IPS-18c (cell line): ENCODE measurements around the gene FAM83C.

Source experiments
- H3K4me3 ChIP-seq: 2 replicates; pipeline ENCODE4 v1.7.0; 2013; ENCODE audit warnings: low read depth, mild to moderate bottlenecking, low read length, moderate library complexity; ENCODE audit not compliant: insufficient read depth
- H3K9me3 ChIP-seq: one replicate; pipeline ENCODE4 v1.6.1; 2013; ENCODE audit warnings: mild to moderate bottlenecking, low read length, moderate library complexity; ENCODE audit not compliant: control insufficient read depth, insufficient read depth

The FAM83C gene

DNA sequence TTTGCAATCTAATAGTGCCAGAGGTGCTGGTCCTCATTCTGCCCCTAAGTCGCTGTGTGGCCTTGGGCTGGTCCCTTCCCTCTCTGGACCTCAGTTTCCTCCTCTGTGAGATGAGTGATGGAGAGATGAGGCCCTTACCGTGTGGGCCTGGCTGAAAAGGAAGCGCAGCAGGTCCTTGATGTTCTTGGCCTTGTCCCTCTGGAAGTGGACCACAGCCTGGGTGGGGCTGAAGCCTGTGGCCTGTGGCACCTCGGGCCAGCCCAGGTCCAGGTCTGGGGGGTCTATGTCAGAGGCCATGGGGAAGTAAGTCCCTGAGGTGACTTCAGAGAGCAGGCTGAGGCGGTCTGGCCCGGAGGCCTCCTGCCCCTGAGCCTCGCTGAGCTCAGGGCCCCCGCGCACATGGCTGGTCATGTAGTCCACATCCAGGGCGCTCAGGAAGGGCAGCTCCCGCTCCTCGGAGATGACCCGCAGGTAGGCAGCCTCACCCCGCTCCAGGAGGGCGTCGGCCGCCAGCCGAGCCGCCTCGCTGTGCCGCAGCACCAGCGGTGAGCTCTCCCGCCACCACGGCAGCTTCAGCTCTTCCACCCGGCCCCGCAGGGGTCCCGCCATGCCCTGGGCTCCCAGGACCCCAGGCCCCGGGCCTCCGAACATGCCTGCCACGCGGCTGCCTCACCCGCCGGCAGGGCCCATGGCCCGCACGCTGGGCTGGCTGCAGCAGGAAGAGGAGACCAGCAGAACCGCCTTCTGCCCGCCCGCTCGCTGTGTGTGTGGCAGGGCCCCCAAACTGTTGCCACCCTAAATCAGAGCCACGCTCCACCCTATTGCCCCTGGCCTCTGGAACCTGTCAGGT is at the start of gene FAM83C:
TSS of gene FAM83C (minus strand) at position 772 of the 850 bp plus-strand sequence. CDS start at position 651, 121 bp downstream.
- peaks cover 2% of the 10 kb centered on the region for H3K9me3 ChIP-seq
- H3K4me3 ChIP-seq: no peak within 1 kb of the TSS

DNA sequence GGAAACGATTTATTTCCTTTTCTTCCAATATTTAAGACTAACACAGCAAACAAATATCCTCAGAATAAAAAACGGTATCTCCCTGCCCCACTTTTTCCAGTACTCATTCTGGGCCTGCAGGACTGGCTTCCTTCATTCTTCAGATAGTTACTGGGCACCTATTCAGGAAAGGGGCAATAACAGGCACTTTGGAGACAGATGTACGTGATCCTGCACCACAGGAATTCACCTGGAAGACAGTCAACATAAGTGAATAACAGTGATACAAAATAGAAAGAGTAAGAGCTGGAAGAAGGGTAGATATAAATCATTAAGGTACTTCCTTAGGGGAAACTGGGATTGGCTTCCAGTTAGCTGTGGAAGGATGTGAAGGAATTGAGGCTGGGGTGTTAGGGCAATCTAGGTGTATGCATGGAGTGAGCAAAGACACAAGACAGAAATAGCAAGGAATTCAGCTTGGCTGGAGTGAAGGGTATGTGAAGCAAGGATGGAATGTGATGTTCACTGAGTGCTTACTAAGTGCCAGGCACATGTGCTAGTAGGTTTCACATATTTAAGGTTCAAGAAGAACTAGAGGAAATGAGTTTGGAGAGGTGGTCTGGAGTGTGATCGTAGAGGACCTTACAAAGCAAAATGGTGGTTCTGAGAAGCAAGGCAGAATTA is 49.3 kb upstream of the FAM83C start:
- no peaks in the 10 kb centered on the region for H3K9me3 ChIP-seq

DNA sequence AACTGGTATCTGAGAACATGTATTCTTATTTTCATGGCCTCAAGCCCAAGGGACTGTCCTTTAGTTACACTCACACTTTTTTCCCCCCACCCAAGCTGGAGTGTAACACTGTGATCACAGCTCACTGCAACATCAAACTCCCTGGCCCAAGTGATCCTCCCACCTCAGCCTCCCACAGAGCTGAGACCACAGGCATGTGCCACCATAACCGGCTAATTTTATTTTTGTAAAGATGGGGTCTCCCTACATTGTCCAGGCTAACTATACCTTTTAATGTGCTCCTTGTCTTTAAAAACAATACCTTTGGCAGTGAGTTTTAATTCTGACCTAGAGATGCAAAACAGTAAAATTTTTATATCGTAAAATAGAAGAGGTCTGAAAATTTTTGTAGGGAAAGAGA is 48.2 kb upstream of the FAM83C start:
- no peak overlapping the region for H3K4me3 ChIP-seq
- no peaks in the 10 kb centered on the region for H3K9me3 ChIP-seq

More for the DNA sequence above, 49.3 kb upstream of the FAM83C start:
- H3K4me3 ChIP-seq: no peak overlapping the region

DNA sequence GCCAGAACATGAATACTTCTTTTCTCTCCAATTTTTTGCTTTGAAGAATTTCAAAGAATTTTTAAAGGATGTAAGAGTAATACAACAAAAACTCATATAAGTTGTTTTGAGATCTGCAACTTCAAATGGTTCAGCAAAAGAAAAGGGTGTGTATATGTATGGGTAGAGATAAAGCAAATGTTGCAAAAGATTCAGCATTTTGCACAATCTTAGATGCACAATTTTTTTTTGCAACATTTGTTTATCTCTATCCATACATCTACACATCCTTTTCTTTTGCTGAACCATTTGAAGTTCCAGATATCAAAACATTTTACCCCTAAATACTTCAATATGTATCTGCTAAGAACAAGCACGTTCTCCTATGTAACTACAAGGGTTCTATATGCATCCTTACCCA is 47.4 kb upstream of the FAM83C start:
- Histone ChIP-seq H3K4me3 (no peak overlapping the region), H3K9me3 (no peaks in the 10 kb centered on the region)

DNA sequence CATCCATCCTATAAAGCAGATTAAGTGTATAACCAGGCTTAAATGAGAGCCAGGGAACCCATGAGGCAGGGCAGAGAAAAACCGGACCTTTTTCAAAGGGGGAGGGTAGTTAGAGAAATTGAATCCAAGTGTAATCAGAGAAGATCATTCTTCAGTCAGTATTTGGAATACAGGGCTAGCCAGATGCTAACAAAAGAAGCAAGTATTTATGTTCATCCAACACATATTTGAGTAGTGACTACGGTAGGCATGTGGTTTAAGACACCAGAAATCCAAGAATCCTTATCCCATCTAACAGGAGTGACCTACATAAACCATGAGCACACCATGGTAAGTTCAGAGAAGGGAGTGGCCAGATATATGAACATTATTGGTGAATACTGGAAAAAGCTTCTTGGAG is 46.8 kb upstream of the FAM83C start:
- no peaks in the 10 kb centered on the region for H3K9me3 ChIP-seq
- H3K4me3 ChIP-seq: no peak overlapping the region

DNA sequence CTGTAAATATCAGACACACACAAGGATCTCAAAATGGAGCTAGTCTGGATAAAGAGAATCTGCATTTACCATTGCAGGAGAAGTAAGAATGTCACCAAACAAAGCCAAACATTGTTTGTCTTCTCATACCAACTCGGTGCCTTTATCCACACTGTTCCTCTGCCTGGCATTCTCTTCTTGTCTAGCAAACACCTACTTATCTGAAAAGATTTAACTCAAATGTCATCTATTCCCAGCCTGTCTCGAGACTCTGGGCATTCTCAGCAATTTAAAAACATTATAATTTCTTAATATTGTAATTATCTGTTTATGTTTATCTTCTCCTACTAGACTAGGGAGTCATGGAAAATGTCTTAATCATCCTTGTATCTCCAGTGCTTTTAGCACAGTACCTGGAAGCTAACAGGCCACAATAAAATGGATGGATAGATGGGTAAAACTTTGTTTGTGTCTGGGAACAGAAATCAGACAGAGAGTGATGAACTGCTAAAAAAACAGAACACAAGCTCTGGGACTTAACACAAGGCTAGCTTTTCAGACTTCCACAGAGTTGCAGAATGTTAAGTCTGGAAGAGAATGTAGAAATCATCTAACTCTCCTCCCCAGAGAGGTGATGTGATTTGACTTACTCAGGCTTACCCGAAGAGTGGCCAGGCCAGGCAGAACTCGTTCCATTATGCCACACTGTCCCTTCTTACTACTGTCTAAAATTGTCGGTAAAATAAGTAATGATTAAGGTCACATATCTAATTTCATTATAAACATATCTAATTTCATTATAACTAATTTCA is 42.3 kb upstream of the FAM83C start:
- Histone ChIP-seq H3K9me3 (no peaks in the 10 kb centered on the region), H3K4me3 (no peak overlapping the region)

DNA sequence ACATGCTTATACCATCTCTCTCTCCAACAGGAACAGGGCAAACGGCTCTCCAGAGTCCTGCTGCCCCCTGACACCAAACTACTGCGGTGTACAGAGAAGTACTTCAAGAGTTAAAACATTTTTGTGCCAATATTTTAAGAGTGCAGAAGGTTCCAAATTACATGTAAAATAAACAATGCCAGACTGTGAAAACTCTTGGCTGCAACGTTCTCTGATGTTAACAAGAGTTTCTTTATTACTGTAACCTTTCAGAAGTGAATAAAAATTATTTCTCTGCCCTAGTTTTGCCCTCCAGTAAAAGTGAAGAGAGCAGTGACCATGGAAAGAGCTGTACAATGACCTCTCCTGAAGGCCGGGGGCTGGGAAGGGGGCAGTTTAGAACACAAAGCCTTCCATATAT is 41.4 kb upstream of the FAM83C start:
- Histone ChIP-seq H3K9me3 (no peaks in the 10 kb centered on the region), H3K4me3 (no peak overlapping the region)

DNA sequence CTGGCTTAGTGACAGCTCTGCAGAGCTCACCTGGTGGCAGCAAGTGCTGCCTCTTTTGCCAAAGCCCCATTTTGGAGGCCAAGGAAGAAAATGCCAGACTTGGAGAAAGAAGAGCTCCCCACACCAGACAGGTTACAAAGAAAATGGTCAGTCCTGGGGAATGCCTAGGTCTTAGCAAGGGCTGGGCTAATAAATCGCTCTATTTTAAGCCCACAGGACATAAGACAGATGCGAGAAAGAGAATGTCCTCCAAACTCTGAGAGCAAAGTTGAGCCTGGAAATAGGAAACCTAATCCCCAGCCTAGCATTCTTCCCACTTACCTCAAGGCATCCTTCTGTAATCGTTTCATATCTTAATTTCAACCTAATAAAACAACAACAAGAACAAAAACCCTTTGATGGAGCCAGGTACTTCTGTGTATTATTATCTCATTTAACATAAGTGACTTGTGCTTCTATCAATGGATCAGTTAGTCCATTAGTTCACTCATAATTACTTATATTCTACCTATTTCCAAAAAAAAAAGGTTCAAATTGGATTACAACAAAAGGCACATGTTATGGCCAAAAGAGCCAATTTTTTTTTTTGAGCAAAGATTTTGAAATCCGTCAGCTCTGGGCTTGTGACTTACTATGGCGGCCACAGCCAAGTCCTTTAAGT is 40.4 kb upstream of the FAM83C start:
- Histone ChIP-seq H3K4me3 (no peak overlapping the region), H3K9me3 (no peaks in the 10 kb centered on the region)

DNA sequence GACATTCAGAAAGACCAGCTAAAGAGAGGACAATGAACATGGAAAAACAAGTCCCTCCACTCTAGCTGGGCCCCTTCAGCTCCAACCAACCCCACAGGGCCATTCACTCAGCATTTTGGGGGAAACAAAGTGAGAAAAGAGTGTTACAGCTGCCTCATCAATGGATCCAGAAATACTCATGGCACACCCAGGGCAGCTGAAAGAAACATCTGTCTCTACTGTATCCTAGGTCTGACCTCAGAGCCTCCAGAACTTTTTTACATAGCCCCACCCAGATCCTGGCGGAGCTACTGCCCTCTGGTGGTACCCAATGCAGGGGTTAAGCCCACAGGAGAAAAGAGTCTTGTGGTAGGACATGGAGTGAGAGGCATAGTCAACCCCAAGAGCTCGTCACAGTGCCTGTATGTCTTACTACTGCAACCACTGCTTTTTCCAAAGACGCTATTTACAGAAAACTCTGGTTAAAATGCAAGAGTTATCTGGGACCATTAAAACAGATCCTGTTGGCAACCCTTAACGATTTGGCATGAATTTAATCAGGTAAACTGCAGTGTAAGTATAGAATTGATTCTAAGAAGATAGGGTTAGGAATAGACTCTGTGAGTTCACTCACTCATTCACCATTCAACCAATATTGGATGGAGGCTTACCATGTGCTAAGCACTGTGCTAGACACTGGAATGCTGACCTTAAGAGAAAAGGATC is 37.4 kb upstream of the FAM83C start:
- no peaks in the 10 kb centered on the region for H3K9me3 ChIP-seq
- H3K4me3 ChIP-seq: no peak overlapping the region

DNA sequence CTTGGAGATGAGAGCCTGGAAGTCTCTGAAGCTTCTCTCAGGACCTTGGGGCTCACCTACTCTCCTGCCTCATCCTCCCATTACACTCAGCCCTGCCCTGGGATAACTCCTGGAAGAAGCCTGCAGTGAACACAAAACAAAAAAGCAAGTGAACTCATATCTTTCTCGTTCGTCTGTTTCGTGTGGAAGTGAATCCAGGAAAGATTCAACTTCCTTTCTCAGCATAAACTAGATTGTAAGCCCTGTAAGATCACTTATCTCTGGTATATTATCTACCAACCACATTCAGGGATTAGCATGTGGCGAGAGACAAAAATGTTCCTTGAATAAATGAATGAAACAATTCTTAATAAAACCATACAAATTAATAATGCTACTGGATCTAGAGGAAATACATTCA is 36.5 kb upstream of the FAM83C start:
- Histone ChIP-seq H3K4me3 (no peak overlapping the region), H3K9me3 (no peaks in the 10 kb centered on the region)

DNA sequence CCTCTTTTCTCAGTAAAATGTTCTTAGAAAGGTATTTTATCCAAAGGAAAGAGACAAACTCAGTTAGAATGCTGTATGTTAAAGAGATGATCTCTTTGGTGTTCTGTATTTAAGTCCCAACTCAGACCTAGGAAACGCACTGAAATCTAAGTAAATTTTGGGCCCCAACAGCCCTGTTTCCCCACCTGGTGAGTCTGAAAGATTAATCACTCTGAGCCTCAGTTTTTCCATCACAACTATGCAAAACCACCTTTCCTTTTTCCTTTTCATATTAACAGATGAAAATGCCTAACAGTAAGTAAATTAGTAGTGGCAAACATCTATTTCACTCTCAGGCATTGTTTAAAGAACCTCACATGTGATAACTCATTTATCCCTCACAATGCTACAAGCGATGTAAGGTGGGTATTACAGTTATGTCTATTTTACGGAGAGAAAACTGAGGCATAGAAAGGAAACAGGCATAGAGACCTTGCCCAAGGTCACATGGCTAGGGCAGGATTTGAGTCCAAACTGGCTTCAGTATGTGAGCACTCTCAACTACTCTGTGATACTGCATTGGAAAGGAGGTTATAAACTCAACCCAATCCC is 36.0 kb upstream of the FAM83C start:
- Histone ChIP-seq H3K9me3 (no peaks in the 10 kb centered on the region), H3K4me3 (no peak overlapping the region)

DNA sequence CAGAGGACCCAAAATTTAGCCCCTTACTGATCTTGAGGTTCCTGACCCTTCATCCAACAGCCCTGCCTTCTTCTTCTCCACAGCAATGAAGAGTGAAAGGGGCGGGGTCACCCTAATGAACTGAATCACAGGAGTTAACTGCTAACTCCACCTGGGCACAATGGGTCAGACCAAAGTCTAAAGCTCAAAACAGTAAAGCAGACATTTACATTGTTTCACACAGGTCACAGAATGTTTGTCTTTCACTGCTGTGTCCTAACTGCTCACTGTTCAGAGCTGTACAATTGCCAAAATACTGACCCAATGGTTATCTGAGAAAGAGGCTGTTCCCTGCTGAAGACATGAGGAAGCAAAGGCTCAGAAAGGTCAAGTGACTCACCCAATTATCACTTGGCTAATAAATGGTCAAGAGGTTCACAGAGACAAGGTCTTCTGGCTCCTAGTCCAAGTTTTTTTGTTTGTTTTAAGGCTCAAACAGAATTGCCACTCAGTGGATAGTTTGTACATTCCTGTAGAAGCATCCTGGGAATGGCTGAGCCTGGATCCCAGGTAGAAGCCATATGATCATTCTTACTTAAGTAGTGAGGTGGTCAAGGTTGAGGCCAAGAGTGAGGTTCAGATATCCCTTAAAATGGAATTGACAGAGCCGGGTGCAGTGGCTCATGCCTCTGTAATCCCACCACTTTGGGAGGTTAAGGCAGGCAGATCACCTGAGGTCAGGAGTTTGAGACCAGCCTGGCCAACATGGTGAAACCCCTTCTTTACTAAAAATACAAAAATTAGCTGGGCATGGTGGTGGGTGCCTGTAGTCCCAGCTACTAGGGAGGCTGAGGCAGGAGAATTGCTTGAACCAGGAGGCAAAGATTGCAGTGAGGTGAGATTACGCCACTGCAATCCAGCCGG is 35.1 kb upstream of the FAM83C start:
- Histone ChIP-seq H3K9me3 (no peaks in the 10 kb centered on the region), H3K4me3 (no peak overlapping the region)

DNA sequence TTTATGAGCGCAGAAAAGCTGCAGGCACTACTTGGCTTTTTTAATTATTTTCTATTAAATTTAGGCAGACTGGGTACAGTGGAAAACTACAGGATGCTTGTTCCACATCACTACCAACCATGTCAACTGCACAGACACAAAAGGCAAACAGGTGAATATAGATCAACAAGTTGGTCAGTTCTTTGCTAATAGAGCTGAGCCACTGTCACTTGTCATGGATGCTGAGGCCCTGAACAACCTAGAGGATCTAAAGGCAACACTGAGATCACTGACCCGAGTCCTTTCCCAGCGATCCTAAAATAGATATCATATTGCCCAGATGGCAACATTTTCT is 34.5 kb upstream of the FAM83C start:
- Histone ChIP-seq H3K9me3 (no peaks in the 10 kb centered on the region), H3K4me3 (no peak overlapping the region)

DNA sequence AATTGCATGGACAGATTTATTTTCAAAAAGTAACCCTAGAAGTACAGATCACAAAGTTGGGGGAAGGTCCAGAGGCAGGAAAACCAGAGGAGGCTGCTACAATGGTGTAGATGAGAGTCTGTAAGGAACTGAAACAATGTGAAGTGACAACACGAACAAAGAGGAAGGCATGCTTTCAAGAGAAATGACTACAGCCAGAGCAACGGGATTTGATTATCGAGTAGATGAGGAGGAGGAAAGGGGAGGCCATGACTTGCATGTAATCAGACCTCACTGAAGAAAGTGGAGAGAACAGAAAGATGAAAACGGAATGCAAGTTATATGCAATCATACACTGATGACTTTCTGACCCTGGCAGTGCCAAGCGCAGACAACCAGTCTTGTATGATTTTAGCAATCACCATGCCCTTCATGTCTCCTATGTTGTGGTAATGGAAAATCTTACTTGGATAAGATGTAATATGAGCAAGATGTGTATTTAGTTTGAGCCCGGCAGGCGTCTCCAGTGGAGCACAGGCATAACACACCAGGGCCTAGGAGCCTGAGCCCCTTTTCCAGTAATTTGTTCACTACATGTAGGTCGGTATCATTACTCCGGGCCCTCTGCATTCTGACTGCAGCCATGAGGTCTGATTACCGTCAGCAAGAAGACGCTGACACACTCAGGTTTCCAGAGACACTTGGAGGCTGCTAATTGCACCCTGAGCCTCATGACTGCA is 34.0 kb upstream of the FAM83C start:
- Histone ChIP-seq H3K4me3 (no peak overlapping the region), H3K9me3 (no peaks in the 10 kb centered on the region)

DNA sequence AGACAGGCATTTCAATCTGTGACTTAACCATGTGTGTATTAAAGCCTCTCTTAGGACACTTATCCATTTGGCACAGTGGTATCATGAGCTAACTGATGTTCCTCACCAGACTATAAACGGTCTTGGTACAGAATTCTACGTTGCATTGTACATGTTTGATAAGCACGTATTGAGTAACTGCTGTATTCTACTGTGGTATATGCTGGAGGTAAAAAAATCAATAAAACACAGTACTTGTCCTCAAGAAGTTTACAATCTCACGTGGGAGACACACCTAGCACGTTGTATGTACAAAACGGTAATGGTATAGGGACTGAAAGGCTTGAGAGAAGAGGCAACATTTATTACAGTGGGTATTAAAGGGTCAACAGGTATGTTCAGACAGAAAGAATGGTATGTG is 33.2 kb upstream of the FAM83C start:
- no peak overlapping the region for H3K4me3 ChIP-seq
- H3K9me3 ChIP-seq: no peaks in the 10 kb centered on the region
